ENCODE data around the gene RNF26. TPM values are rescaled to one million over a fixed set of nuclear protein-coding genes. Genes with fewer than 3 reads are reported as not detected.

Gene RNF26
- total and polyA plus RNA-seq, 2 of the 13 experiments (the other 11 are each of a cell fraction or from before 2014, with no cell fraction given): 11.9 to 26.3 TPM

- H3K27ac ChIP-seq (ENCODE audit: extremely low read length, insufficient read depth, low read length): no peak overlapping the region
- H3K9ac ChIP-seq (ENCODE audit: insufficient read depth, low read depth, low read length): no peak overlapping the region
- ATAC-seq: no peak
Measured at GRCh38 chr11:119320240-119320775, 14.0 kb upstream of the RNF26 start.

More at GRCh38 chr11:119320240-119320775, 14.0 kb upstream of the RNF26 start:
- TF ChIP-seq ZNF264 (CRISPR knock-in tag; IDR thresholded peaks at IDR 0.05): no peak
- TF ChIP-seq, protein P1, sequence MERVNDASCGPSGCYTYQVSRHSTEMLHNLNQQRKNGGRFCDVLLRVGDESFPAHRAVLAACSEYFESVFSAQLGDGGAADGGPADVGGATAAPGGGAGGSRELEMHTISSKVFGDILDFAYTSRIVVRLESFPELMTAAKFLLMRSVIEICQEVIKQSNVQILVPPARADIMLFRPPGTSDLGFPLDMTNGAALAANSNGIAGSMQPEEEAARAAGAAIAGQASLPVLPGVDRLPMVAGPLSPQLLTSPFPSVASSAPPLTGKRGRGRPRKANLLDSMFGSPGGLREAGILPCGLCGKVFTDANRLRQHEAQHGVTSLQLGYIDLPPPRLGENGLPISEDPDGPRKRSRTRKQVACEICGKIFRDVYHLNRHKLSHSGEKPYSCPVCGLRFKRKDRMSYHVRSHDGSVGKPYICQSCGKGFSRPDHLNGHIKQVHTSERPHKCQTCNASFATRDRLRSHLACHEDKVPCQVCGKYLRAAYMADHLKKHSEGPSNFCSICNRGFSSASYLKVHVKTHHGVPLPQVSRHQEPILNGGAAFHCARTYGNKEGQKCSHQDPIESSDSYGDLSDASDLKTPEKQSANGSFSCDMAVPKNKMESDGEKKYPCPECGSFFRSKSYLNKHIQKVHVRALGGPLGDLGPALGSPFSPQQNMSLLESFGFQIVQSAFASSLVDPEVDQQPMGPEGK (CRISPR knock-in tag; IDR thresholded peaks at IDR 0.05): 0 out of 2 replicates have a peak, but pooled peaks have one; percentile 3
- no peak for TF ChIP-seq ZNF510 (CRISPR knock-in tag; IDR thresholded peaks at IDR 0.05; ENCODE audit: low read depth)
- peak; percentile 31; the same call in 1 of the 2 replicates for TF ChIP-seq ZNF281 (CRISPR knock-in tag; IDR thresholded peaks at IDR 0.05; ENCODE audit: borderline replicate concordance)
- no peak for TF ChIP-seq POLR2G (IDR thresholded peaks at IDR 0.05; ENCODE audit: low read depth, low read length)
- TF ChIP-seq ZSCAN25 (CRISPR knock-in tag; IDR thresholded peaks at IDR 0.05): 0 out of 2 replicates have a peak, but pooled peaks have one; percentile 42
- Histone ChIP-seq H3K27me3 (ENCODE audit: control insufficient read depth in 1 of 2, insufficient read depth in 2 of 2, low read length in 2 of 2) (peaks cover 0 to 9% of the 10 kb centered on the region in 2 experiments; a peak in 2 of 5 replicates), H4K20me1 (ENCODE audit: insufficient read depth, low read length) (no peaks in the 10 kb centered on the region), H3K4me2 (ENCODE audit: low read depth, low read length) (peak overlapping the region; percentile 96; the same call in 1 of the 2 replicates), H3K36me3 (replicated peaks in 1 of 2; ENCODE audit: control insufficient read depth in 1 of 2, insufficient read depth in 2 of 2, low read length in 2 of 2) (no peaks in the 10 kb centered on the region), H3K79me2 (ENCODE audit: insufficient read depth, low read length) (no peaks in the 10 kb centered on the region), H2AFZ (ENCODE audit: low read length) (no peak overlapping the region), H3K4me1 (ENCODE audit: insufficient read depth, low read length) (peaks cover 82% of the 10 kb centered on the region), H3K4me3 (replicated peaks in 1 of 3; ENCODE audit: insufficient read depth in 1 of 3, low read depth in 2 of 3, low read length in 3 of 3) (0 out of 6 replicates have a peak overlapping the region, but pooled peaks of 1 of the 3 experiments have one; percentile 7), H3K9me3 (ENCODE audit: low read length) (no peaks in the 10 kb centered on the region)
- intact Hi-C loops (cut with micrococcal nuclease; ENCODE audit: unreplicated experiment) (loop anchor here (10.0 kb wide), 1 partner anchor 116 kb away; the partner anchor contains the start of gene CBL), in situ Hi-C loops (cut with HindIII; ENCODE audit: extremely low pct_ligation_motif_present, low pct_unique_long_range_greater_than_20kb) (no loop called here)
- 43% methylated on average over 13 of the region's 17 CpGs for WGBS (ENCODE audit: low lambda C conversion rate)
- BruUV-seq (replicated peaks): no TSS peak
- CTCF ChIA-PET (ENCODE audit: low intra/inter-chr PET ratio, low total read pairs): no interaction called here
- POLR2A ChIA-PET: interaction anchor here (1.9 kb wide), 1 partner anchor 48 kb away, joined by 7 read pairs; no protein-coding TSS in a partner anchor
- no peak for DNase-seq (ENCODE audit: low spot score)
- FAIRE-seq: no peak
